H54 (cell line): ENCODE results near the gene EFCAB9.
A peak's percentile ranks its signal among the peaks of the same experiment; 100 is the strongest.

Experiments used
- DNase-seq: peaks from one replicate; pipeline ENCODE4 v3.0.0; 2011; ENCODE audit warnings: low spot score, mixed read lengths; ENCODE audit not compliant: insufficient read length
- FAIRE-seq: peaks from 3 replicates; lab custom pipeline; 2011; peaks lifted over from hg19 to GRCh38; lab: Jason Lieb, UNC
- POLR2A ChIP-seq: IDR thresholded peaks from 2 replicates; pipeline ENCODE4 v1.6.1; 2011; ENCODE audit warnings: low read depth, mild to moderate bottlenecking, low read length

EFCAB9 gene

GRCh38 chr5:172172912-172173563, 20.9 kb upstream of the EFCAB9 start:
- DNase-seq (no peak), FAIRE-seq (no peak)
- no peak for TF ChIP-seq POLR2A

GRCh38 chr5:172173564-172174153, 20.3 kb upstream of the EFCAB9 start:
- FAIRE-seq (peak; percentile 33), DNase-seq (peak; percentile 84)
- no peak for TF ChIP-seq POLR2A

DNA sequence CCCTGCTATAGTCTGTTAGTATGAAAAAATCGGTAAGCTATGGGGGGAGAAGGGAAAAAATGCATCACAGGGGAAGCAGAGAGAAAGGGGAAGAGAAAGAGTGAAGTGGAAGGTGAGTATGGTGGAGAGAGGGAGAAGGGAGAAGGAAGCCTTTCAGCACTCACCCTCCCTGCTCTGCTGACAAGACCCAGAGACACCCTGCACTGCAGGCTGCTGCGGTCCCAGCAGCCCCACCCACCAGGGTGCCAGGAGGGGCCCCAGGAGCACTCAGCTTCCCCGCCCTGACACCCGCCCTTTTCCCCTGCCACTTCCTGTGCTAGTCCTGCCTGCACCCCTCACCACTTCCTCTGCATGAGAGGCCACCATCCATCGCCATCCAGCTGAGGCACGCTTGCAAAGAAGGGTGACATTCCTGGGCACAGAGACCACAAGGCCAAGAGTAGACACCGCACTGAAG, 18.7 kb upstream of the EFCAB9 start:
- DNase-seq: peak; percentile 26
- no peak for TF ChIP-seq POLR2A
- FAIRE-seq: no peak

DNA sequence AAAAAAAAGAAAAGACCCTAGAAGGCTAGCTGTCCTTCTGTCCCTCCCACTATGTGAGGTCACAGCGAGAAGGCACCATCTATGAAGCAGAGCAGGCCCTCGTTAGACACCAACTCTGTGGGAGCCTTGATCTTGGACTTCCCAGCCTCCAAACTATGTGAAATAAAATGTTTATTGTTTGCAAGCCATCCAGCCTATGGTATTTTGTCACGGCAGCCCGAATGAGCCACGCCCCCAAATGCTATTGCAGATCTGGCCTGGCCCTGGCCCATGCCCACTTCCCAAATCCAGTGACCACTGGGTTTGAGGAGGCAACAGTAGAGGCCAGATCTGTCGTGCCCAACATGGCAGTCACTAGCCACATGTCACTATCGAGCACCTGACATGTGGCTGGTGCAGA, 16.8 kb upstream of the EFCAB9 start:
- DNase-seq (no peak), FAIRE-seq (no peak)

GRCh38 chr5:172178301-172178987, 15.5 kb upstream of the EFCAB9 start:
- DNase-seq (no peak), FAIRE-seq (no peak)
- no peak for TF ChIP-seq POLR2A

More for the DNA sequence above, 16.8 kb upstream of the EFCAB9 start:
- TF ChIP-seq POLR2A: no peak

DNA sequence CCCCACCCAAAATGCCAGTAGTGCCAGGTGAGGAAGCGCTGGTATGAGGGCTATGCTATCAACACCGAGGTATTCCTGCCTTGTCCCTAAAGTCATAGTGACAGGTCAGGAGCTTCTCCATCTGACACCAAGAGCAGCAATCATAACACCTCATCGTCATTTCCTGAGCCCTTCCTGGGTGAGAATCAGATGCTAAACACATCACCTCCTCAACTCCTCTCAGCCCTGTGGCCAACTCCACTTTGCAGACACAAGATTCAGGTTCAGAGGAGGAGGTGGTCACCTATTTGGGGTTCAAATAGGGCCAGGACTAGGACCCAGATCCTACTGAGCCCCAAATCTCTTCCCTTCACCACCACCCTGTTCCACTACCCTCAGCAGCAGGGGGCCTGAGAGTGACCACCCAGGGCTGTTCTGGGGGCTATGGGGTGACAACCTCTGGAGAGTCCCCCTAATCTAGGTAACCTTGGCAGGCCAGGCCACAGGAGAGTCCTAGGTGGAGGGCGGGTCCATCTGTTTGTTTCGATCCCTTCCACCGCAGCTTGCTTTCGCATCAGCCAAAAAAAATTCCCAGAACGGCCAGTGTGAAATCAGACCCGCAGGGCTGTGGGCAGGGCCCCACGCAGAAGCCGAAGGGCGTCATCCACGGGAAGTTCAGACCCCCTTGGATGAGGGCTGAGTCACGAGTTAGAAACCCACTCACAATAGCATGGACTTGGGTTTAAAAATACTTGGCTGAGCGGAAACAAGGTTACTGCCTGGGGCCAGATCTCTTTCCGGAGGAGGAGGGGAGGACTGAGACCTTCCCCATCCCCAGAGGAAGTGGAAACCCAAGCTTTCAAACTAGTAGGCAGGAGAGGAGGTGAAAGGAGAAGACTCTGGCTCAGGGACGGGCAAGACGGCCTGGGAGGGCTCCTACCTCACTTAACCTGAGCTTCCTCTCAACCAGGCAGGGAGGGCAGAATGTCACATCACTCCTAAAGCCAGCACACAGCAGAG, 14.7 kb upstream of the EFCAB9 start:
- TF ChIP-seq POLR2A: no peak

GRCh38 chr5:172180936-172181335, 13.0 kb upstream of the EFCAB9 start:
- FAIRE-seq: no peak
- no peak for DNase-seq
- TF ChIP-seq POLR2A: no peak

More for the DNA sequence above, 14.7 kb upstream of the EFCAB9 start:
- DNase-seq: no peak
- FAIRE-seq: no peak

DNA sequence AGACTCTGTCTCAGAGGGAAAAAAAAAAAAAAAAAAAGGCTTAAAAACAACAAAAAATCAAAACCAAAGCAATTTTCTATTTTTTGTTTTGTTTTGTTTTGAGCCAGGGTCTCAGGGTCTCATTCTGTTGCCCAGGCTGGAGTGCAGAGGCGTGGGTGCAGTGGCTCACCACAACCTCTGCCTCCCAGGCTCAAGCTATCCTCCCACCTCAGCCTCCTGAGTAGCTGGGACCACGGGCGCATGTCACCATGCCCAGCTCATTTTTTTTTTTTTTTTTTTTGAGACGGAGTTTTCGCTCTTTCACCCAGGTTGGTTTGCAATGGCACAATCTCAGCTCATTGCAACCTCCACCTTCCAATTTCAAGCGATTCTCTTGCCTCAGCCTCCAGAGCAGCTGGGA, 11.7 kb upstream of the EFCAB9 start:
- FAIRE-seq (no peak), DNase-seq (no peak)
- TF ChIP-seq POLR2A: no peak

GRCh38 chr5:172183881-172184280, 10.1 kb upstream of the EFCAB9 start:
- DNase-seq (no peak), FAIRE-seq (no peak)
- no peak for TF ChIP-seq POLR2A

GRCh38 chr5:172185096-172185461, 8.9 kb upstream of the EFCAB9 start:
- DNase-seq (no peak), FAIRE-seq (no peak)
- no peak for TF ChIP-seq POLR2A

DNA sequence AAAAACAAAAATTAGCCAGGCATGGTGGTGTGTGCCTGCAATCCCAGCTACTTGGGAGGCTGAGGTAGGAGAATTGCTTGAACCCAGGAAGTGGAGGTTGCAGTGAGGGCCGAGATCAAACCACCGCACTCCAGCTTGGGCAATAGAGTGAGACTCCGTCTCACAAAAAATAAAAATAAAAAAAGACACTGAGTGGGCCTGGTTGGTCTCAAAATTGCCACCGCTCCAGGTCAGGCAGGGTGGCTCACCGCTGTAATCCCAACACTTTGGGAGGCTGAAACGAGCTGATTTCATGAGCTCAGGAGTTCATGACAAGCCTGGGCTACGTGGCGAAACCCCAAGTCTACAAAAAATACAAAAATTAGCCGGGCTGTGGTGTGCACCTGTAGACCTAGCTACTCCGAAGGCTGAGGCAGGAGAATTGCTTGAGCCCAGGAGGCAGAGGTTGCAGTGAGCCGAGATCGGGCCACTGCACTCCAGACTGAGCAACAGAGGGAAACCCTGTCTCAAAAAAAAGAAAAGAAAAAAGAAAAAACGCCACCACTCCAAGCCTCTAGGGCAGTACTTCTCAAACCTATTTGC, 7.8 kb upstream of the EFCAB9 start:
- no peak for TF ChIP-seq POLR2A
- no peak for DNase-seq
- no peak for FAIRE-seq

DNA sequence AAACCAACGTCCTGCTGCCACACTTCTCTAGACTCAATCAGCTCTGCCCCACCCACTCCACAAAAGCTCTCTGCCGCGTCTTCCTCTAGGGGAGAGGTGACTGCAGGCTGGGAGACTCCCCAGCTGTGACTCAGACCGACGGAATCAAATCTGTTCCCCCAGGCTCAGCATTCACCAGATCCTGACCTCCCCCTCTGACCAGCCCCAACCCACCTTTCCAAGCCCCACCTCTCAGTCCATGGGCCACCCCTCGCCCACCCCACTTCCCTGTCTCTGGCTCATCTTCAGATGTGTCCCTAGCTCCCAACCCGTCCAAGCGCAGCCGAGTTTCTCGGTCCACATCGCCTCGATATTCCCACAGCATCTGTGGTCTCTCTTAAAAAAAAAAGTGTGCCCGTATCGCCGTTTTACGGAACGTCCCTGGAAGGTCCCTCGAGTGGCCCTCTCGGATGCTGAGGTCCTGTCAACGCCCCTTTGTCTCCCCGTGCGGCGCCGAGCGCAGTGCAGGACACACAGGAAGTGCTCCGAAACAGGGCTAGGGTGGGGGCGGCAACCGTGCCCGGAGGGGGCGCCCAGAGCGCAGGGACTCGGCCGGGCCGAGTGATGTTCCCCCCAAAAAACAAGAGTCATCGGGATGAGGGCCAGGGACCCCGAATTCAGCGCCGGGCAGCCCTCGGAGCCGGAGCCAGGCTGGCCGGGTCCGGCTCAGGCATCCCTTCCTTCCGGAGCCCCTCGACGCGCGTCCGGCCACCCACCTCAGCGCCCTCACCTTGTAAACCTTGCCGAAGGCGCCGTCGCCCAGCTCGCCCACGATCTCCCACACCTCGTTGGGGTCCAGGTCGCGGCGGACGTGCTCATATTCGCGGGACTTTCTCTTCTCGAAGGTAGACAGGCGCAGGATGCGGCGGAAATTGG, 6.6 kb upstream of the EFCAB9 start:
- DNase-seq: peak; percentile 77
- FAIRE-seq: peak; percentile 48
- peak; percentile 25; the same call in 1 of the 2 replicates for TF ChIP-seq POLR2A
